LHCN-M2 (cell line): ENCODE results near the gene CROCC2. TPM values are rescaled to one million over a fixed set of nuclear protein-coding genes. Genes with fewer than 3 reads are reported as not detected.

ENCODE experiments used
- DNase-seq: peaks from one replicate; pipeline ENCODE4 v3.0.0-alpha.2; 2012; ENCODE audit warnings: low read depth
- total RNA-seq: library from RNA; depleted of rRNA; stranded (reverse); fragments of >200 nt; gene quantifications from 2 replicates; pipeline ENCODE4 v1.2.3, GENCODE V29; 2014; rRNA removed

The CROCC2 gene
- total RNA-seq, 1 experiment from 2014 or later: under 0.01 TPM

DNA sequence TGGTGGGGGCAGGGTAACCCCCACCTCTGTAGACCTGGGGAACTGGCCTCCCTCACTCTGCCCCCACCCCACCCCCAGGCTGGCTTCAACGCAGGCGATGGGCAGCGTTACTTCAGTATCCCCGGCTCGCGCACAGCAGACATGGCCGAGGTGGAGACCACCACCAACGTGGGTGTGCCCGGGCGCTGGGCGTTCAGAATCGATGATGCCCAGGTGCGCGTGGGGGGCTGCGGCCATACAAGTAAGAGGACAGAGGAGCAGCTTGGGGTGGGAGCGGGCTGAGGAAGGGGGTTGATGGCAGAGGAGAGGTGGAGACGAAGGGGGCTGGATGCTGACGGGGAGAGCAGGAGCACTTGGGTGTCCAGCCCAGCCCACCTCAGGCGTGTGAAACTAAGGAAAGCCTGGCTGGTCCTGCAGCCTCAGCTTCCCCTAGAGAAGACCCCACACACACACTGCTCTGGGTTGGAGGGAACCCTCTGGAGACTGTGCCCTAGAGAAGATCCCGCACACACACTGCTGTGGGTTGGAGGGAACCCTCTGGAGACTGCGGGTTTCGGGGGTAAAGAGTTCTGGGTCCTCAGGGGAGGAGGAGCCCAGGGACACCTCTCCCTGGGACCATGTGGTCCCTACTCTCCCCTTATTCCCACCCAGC, 128.5 kb downstream of the CROCC2 start:
- no peak for DNase-seq

DNA sequence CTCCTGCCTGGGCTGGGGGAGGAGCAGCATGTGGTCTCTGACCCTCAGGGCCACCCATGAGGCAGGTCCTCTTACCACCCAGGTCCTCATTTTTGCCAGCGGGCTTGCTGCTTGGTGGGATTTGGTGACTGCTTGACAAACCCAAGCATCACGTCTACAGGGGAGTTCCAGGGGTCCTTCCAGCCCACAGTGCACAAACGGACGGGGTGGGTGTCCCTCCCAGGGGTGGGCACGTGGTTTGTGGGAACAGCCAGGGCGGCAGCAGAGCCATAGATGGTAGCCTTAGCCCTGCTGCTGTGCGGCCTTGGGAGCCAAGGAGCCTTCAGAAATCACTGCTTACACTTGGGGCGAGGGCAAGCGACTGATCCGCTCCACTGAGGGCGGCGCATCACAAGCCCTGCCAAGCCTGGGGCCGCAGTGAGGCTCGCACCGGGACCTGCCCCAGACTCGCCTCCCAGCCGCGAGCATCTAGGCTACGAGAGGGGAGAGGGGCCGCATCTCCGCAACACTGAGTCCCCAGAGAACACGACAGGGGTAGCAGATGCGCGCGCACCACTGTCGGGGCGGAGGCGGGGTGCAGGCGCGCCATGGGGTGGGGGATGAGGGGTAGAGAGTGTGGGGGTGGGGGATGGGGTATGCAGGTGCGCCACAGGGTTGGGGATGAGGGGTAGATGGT, 129.1 kb downstream of the CROCC2 start:
- no peak for DNase-seq

DNA sequence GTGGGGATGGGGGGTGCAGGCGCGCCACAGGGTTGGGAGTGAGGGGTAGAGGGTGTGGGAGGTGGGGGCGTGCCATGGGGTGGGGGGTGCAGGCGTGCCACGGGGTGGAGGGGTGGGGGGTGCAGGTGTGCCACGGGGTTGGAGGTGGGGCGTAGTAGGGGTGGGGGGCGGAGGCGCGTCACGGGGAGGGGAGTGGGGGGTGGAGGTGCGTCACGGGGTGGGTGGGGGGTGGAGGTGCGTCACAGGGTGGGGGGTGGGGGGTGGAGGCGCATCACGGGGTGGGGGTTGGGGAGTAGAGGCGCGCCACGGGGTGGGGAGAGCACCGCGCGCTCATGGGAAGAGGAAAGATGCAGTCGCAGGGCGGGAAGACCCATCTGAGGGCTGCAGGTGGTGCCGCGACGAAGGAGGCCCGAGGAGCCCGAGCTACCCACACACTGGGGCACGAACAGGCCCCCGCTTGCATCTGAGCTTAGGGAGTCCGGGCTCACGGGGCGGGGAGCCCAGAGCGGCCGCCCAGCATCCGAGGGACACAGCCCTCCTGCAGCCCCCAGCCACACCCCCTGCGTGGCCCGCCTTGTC, 129.8 kb downstream of the CROCC2 start:
- DNase-seq: no peak

DNA sequence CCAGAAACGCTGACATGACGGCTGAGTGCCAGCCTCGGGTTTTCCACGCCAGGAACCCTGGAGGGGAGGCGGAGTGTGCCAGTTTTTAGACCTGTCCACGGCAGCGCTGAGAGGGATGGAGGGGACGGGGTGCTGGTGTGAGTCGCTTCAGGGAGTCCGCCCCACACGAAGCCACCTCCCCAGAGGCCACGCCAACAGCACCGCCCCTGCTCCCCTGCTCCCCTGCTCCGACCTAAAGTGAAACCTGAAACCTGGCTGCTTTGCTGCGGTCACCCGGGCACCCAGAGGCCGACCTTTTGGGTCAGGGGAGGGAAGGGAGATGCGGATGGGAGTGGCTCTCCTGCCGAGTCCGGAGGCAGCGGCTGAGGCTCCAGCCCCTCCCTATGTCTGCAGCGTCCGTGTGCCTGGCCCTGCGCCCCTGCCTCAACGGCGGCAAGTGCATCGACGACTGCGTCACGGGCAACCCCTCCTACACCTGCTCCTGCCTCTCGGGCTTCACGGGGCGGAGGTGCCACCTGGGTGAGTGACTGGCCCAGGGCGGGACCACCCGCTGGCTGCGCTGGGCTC, 130.3 kb downstream of the CROCC2 start:
- no peak for DNase-seq

DNA sequence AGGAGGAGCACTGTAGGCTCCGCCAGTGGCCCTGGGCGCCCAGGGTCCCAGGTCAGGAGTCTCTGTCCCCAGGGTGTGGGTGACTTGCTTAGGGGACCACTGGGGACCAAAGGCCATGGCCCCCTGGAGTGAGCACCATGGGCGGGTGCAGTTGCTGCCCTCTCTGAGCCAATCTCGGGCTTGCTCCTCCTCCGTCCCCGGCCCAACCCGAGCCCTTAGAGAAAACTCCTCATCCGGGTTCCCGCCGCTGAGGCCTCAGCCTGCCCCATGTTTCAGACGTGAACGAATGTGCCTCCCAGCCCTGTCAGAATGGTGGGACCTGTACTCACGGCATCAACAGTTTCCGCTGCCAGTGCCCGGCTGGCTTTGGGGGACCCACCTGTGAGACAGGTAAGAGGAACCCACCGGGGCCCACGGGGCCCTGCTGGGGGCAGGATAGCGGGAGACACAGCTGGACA, 130.9 kb downstream of the CROCC2 start:
- DNase-seq: no peak

DNA sequence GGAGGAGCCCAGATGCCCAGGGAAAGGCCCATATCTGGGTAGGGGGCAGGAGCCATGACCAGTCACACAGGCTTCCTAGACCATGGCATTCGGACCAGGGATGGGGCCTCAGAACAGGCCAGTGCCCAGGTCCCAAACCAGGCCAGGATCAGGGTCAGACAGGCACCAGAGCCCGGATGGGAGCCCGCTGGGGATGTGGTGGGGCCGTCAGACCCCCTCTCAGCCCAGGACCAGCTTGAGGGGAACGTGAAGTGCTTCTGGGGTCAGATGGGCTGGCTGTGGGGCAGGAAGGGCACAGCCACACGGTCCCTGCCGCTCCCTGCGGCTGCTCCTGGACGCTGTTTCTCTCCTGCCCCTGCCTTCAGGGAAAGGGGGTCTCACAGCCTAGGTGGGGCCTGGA, 131.4 kb downstream of the CROCC2 start:
- DNase-seq: no peak

DNA sequence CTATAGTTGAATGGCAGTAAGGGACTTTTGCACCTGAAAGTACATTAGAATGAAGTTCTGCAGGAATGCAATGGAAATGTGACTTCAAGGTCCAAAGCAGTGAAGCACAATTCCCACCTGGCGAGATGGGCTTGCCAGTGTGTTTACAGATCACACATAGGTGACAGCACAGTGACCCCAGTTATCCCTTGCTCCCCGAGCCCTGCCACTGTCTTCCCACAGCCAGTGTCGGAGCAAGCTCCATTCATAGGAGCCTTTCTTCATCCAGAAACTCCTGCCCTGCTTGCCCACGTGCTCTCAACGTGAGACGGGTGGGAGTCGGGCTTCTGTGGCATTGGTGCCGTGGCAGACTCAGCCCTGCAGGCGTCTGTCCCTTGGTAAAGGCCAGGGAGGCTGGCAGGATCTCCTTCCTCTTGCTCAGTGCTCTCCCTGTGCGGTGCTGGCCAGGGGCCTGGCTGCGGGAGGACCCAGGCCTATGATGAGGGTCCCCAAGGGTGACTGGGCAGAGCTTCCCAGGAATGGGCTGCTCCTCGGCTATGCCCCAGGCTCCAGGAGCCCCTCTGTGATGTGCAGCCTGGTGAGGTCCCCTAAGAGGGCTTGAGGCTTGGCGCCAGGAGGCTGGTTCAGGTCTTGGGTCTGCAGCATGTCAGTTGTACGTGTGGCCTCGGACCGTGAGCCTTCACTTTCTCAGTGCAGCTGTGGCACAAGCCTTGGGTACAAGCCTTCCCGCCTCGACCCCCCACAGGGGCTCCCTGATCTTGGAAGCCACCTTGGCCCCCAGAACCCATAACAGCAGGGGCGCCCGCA, 132.4 kb downstream of the CROCC2 start:
- DNase-seq: no peak

DNA sequence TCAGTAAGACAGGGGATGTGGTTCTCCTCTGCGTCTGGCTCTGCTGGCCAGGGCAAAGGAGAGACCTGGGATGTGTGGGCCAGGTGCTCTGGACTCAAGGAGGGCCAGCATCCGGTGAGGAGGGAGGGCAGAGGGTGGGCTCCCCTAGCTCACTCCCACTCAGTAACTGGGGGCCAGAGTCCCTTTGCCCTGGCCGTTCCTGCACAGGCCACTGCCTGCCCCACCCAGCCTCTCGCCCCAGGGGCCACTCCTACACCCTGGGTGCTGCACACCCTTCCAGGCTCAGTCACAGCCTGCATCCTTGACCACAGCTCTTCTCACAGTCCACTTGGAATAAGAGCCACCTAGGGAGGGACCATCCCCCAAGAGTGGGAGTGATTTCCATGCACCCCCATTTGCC, 133.3 kb downstream of the CROCC2 start:
- no peak for DNase-seq

DNA sequence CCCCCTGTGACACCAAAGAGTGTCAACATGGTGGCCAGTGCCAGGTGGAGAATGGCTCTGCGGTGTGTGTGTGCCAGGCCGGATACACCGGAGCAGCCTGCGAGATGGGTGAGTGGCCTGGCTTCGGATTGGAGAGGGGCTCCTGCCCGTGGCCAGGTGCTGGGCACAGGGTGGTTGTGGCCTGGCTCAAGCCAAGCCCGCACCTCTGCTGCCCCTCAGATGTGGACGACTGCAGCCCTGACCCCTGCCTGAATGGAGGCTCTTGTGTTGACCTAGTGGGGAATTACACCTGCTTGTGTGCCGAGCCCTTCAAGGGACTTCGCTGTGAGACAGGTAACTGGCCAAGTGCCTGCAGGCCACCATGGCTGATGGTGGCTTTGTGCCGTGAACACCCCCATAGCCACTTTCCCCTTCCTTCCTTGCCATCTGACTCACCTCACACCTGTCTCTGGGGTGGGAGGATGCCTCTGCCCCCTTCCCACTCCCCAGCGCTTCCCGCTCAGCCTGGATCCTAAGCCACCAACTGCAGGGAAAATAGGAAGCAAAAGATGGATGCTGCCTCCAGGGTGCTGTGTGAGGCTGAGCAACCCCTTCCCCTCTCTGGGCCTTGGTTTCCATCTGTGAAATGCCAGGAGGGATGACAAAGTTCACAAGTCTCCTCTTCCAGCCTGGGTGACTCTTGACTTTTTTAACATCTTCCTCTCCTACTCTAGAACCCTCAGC, 134.1 kb downstream of the CROCC2 start:
- DNase-seq: no peak

DNA sequence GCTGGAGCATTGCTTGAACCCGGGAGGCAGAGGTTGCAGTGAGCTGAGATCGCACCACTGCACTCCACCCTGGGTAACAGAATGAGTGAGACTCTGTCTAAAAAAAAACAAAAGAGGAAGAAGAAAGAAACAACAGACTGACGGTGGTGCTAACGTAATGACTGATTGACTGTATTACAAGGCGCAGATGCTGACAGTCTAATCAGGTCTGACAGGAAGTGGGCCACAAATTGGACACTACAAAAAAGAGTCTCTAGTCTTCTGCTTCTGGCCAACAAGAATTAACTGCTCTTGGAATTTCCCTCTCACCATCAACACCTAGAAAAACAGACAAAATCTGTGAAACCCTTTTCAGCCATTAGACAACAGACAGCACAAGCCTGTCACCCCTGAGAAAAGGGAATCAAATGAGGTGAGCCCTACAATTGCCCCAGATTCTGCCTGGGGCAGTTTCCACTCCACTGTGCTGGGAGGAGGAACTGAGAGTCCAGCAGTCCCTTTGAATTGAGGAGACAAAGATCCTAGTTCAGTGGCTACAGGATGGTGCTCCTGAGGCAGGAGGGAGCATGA, 135.5 kb downstream of the CROCC2 start:
- no peak for DNase-seq

Other genes starting within 250 kb of the CROCC2 start
- gene AQP12B, start 223.5 kb upstream of the CROCC2 start, total RNA-seq: not detected in 2 replicates
- gene AQP12A, start 214.5 kb upstream of the CROCC2 start, total RNA-seq: not detected in 2 replicates
- gene KIF1A, start 86.1 kb upstream of the CROCC2 start, total RNA-seq: 0.75 TPM in 1 of 2 replicates, not detected in the other
- not detected in 2 replicates for gene AGXT, start 37.5 kb upstream of the CROCC2 start, total RNA-seq
- gene MAB21L4, start 10.2 kb upstream of the CROCC2 start, total RNA-seq: not detected in 2 replicates
- 35.5 and 53.1 TPM in 2 replicates for gene SNED1, start 92.3 kb downstream of the CROCC2 start, total RNA-seq
- gene MTERF4, start 196.0 kb downstream of the CROCC2 start, total RNA-seq: 24.3 and 34.1 TPM in 2 replicates
- gene PASK, start 243.1 kb downstream of the CROCC2 start, total RNA-seq: 8.3 and 8.5 TPM in 2 replicates
- 95.0 and 110 TPM in 2 replicates for gene PPP1R7, start 244.1 kb downstream of the CROCC2 start, total RNA-seq